NCI-H226 (cell line): ENCODE measurements around the gene PNMA6E.

Source experiments
- DNase-seq: peaks from one replicate; pipeline ENCODE4 v3.0.0-alpha.2; 2015

The PNMA6E gene

DNA sequence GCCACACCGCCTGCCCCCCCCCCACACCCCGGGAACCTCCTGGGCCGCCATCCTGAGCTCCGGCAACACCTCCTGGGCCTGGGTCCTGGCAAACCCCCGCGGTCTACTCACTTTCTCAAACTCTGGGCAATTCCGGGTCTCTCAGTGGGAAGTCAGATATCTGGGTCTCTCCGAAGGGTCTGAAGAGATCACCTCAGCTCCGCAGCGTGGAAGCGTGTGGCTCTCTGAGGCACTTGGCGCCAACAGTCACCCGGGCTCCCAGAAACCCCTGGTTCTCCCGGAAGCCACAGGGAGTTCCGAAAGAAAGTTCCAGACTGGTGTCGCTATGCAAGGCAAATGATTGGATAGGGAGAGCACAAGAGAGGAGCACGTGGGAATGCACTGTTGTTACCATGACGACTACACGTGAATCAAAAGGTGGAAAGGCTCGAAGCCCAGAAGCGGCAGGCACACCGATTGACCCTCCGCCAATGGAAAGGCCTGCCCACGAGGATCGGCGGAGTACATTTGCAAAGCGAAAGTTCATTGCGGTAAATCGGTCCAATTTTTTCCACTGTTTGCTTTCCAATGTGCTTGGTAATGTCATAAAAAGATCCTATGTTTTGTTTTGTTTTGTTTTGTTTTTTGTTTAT is at the start of gene PNMA6E:
TSS of gene PNMA6E (minus strand) at position 218 of the 632 bp plus-strand sequence. CDS start 2,501 bp downstream, outside the sequence.
- DNase-seq, result no peak

DNA sequence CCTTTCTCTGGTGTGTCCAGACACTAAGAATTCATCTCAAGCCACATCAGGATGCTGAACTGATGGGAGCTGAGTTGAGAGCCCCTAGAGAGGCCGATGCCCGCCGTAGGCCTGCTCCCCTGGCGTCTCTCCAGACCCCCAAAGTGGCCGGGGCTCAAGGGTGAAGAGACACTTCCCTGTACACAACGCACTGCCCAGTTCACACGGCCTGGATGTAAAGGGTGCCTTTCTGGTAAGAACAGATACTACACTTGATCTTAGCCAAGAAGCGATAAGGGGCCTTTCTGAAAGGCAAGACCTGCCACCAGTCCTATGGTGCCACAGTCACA is 49.8 kb upstream of the PNMA6E start:
- no peak for DNase-seq

DNA sequence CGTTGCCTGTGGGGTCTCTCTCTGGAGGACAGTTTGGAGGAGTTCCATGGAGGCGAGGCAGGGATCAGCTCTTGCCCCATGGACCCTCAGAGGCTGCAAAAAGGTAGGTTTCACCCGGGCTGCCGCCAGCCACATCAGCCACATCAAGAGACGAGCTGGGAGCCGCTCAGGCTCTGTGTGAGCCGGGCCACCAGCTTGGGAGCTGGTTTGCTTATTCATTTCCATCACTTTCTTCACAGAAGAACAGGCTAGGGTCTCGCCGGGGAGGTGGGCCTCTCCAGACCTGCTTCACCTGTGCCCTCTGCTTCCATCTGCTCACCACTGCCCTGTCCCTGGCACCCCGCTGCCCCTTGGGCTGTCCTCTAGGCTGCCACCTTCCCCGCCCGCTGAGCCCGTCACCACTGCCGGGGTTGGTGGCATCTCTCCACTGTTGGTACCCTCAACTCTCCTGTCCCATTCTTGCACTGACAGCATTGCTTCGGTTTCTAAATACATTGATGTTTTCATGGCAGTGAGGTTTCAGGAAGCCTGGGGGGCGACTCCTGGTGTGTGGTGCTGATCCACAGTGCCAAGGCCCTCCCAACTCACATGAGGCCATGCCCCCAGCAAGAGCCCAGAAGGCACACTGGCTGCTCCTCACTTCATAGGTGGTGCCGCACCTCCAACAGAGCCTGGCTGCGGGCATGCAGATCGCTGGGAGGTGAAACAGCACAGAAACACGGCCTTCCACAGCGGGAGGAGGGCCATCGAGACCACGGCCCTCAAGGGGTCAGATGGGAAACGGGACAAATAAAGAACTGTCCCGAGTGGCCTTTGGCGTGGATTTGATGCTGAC is 49.2 kb upstream of the PNMA6E start:
- no peak for DNase-seq

DNA sequence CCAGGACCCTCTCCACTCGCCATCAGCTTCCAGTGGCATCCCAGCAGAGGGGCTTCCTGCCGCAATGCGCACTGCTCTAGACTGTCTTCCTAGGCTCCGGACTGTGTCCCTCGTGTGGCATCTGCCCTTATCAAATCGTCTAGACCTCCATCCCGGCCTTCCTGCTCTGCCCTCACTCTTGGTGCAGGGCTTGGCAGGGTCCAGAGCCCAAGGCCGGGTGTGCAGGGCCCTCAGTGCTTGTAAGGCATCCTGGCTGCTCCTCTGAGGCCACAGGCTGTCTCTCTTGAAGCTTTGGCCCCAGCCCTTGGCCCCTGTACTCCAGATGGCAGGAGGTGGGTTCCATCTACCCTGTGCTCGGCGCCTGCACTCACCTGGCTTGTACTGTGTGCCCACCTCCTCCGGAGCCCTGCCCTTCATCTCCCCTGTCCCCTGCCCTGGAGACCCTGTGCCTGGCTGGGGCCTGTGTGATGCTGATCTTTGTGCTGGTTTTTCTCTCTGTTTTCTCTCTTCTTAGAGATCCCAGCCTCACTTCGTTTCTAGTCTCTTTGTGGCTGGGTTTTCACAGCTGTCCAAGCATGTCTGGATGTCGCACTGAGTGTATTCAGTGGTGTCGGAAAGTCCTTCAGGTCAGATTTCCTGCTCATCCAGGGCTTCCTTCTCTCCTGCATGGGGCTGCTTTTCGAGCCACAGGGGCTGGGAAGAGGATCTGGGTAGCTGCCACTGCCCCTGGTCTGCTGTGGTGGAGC is 48.4 kb upstream of the PNMA6E start:
- DNase-seq, result no peak

DNA sequence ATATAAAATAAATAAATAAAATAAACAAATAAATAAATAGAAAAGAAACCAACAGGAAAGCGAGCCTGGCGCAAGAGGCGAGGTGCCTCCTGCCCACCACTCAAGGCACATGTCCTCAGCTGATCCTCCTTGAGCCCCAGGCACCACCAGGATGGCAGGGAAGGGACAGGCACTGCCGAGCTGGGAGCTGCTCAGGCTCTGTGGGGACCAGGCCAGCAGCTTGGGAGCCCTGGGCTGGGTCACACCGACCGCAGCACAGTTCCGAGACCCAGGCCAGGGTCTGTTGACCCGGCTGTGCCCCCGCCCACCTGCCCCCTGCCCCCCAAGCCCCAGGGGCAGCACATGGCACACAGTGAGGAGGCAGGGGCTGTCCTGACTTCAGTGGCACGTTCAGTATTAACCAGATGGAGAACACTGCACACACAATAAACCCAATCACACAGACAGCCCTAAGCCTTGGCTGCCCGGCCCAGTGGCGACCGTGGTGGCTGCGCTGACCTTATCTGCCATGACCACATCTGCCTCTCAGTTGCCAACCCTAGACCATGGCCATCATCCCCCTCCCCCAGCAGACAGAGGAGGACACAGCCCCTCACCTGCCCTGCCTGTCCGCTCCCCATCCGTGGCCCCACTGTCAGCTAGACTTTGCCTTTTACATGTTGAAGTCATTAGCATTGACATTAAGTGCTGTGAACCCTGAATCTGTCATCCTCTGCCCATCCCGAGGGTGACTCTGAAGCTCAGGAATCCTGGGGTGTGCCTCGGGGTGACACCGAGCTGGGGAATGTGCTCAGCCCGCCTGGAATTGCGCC is 47.6 kb upstream of the PNMA6E start:
- no peak for DNase-seq

DNA sequence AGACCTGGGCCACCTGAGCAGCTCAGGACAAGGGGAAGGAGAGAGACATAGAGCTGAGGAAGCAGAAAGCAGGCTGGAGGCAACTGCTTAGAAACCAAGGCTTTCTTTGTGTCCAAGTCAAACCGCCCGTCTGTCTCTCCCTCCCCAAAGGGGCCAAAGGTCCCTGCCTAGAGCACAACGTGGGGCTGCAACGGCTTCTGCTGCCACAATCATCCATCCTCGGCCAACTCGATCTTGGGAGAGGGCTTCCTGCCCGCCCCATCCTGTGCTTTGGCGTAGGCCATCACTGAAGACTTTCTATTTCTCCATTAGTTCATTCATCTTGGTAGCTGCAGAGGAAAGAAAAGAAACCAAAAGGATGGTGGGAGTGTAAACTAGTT is 46.4 kb upstream of the PNMA6E start:
- no peak for DNase-seq

DNA sequence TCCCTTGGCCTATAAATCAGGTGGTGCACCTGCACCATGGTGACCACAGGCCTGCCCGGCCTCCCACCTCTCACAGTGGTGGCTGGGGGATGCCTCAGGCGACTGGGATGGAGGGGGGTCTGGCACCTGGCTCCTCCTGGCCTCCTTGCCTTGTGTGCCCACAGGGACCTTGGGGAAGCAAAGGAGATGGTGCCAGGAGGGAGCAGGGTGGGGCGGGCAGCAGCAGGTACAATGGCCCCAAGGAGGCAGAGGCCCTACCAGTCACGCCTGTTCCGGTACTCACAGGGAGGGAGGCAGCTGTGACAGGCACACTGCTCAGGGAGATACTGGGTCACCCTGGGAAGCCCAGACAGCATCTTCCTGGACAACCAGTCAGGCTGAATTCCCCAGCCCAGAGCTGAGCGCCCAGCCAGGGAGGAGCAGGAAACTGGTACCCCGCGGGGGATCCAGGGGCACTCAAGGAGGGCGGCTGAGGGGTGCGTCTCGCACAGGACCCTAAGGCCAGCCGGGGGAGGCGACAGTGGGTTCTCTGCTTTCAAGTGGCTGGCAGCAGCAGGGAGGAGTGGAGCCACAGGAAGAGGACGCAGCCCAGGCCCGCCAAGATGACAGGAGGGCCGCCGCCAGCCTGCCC is 45.9 kb upstream of the PNMA6E start:
- no peak for DNase-seq

DNA sequence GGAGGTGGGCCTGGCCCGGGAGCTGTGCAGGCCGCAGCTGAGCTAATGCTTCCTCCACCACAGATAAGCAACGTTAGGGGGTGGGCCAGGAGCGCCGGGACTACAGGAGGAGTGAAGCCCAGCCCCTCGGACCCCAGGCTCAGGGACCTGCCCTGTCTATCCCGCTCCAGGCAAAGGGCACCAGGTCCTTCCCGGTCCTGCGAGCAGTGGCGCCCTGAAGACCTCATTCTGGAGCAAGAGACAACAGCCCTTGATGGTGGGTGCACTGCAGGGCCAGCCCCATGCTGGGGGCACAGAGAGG is 45.4 kb upstream of the PNMA6E start:
- no peak for DNase-seq

DNA sequence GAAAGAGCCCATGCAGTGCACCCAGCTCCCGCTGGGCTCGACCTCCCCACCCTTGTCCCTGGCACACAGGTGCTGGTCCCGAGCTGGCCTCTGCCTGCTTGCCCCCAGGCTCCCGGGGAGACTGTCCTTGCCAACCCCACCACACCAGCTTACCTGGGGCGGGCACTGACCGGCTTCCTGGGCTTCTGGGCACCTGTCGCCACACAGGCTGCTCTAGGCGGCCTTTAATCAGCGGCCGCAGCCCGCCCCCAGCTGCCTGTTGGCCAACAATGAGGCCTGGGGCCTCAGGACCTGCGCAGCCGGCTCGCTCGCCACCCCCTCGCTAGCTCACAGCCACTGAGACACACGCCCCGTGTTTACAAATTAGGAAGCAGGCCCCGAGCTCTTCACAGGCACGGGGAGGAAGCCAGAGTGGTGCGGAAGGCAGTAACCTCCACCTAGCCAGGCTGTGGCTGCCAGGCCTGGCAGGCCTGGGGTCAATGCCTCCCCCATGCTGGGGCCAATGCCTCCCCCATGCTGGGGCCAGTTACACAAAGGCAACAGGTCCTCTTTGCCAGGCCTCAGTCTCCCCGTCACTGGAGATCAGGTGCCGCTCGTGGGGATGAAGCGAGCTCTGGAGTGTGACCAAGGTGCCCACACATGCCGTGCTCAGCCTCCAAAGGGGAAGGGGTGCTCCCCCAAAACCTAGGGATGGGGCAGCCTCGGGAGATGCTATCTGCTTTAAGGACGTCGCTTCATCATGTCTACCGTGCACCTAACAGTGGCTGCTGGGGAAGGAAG is 44.9 kb upstream of the PNMA6E start, which contains the start of gene TREX2:
TSS of gene TREX2 (minus strand) at position 201 of the 780 bp plus-strand sequence. CDS start 626 bp downstream, outside the sequence.
- no peak for DNase-seq

DNA sequence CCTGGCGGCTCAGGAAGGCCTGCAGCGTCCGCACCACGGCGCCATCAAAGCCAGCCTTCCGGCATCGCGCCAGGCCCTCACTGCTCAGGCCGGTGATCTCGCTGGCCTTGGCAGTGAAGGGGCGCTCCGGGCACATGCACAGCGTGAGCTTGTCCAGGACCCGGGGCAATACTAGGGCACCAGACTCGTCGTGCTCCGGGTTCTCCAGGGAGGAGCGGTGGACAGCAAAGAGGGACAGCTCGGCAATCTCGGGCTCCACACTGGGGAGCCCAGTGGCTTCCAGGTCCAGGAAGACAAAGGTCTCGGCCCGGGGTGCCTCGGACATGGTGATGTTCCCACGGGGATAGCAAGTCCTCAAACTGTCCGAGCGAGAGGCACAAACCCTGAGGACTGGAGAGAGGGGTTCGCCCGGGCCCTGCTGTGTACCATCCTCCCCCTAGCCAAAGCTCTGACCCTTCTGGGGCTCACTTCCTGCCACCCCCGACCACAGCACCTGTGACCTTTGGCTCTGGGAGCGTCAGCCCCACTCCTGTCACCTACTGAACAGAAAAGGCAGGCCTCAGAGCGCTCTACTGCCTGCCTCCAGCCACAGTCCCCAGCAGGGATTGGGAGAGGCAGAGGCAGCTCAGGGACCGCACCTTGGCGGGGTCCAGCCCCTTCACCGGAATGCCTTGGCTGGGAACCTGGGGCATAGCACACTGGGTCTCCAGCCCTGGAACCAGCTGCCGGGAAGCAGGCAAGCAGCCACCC is 44.1 kb upstream of the PNMA6E start:
- DNase-seq, result no peak

DNA sequence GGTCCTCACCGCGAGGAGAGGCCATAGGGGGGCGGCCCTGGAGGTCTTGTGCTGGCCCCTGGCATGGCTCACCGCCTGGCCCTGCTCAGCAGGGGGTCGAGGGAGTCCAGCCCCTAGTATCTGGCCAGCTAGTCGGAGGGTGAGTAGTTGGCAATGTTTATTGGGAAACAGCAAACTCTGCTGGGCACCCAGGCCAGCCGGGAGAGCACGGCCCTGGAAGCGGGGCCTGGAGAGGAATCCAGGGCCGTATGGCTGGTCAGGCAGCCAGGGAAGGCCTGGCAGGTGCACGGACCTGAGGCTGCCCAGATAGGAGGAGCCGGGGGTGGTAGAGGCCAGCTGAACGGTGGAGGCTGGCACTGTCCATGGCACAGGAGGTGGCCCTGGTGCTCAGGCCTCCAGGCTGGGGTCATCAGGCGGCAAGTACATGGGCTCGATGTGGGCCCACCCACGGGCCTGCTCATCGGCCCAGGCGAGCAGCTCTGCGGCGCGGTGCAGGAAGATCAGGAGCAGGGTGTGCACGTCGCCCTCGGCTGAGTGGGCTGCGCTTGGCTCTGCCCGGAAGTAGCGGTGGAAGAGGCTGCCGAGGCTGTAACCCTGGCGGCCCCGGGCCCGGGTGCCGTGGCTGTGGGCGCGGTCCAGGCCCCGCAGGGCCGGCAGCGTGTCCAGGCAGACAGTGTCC is 43.3 kb upstream of the PNMA6E start:
- DNase-seq, result no peak

DNA sequence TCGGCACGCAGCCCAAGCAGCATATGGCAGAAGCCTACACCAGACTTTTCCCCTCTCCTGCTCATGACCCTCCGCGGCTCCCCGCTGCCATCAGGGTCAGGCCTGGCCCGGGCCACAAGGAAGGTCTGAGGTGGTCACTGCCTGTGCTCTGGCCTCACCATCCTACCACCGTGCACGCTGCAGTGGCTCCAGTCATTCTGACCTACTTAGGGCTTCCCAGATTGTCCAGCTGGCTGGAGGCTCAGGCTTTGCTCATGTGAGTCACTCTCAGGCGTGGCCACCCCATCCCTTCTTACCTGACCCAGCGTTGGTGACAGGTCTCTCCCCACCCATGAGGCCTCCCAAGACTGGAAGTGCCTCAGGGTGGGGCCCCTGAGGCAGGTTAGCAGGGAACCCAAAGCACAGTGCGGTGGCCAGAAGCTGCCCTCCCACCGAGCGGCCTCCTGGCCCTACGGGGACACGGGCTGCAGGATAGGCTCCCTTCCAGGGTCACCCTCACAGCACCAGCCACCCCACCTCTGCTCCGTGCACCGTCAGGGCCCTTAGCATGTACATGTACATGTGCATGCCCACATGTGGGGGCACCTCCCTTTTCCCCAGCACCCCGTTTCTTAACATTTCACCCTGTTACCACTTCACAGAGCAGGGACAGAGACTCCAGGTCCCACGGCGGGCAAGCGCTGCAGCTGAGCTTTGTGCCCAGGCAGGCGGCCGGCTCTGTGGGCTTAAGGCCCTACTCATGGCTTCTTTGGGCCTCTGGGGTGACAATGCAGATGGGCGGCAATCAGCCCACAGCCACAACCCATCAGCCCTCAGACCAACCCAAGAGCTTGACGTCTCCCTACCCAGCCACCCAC is 42.6 kb upstream of the PNMA6E start:
- DNase-seq, result no peak

DNA sequence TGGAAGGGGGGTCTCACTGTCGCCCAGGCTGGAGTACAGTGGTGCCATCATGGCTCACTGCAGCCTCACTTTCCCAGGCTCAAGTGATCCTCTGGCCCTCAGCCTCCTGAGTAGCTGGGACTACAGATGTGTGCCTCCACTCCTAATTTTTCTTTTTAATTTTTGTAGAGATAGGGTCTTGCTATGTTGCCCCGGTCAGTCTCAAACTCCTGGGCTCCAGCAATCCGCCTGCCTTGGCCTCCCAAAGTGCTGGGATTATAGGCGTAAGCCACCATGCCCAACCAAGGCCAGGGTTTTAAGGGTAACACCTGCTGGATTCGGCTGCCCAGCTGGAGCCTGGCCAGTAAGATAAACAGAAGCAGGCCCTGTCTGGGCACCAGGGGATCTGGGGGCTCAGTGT is 41.3 kb upstream of the PNMA6E start:
- DNase-seq, result no peak

DNA sequence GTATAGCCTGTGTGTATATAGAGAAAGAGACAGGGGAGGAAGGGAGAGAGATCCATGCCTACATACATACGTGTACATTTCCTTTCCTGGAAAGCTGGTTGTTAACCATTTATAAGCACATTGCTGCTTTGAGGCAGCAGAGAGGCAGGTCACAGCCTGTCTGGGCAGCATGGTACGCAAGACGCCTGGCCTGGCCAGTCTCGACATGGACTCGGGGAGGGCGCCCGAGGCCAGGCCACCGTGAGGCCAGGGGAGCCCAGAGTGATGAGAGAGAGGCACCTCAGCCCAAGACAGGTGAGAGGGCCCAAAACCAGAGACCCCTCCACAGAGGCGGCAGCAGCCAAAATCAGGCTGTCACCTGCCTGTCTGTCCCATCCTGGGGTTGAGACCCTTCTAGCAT is 40.8 kb upstream of the PNMA6E start:
- no peak for DNase-seq

DNA sequence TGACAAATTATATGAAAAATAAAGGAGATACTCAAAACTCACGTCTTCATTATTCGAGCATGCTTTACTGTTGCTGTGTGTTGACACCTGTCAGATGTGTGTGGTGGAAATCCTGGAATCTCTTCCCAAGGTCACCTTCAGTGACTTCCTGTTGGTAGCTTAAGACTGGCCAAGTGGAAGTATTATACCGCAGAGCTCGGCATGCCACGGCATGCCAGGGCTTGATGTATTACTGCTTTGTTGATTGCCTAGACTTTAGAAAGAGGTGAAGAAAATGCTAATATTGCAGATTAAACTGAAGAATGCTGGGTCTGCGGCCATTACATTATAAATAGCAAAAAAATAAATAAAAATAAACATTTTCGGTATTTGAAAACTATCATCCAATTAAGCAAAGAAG is 40.1 kb upstream of the PNMA6E start:
- DNase-seq, result no peak

DNA sequence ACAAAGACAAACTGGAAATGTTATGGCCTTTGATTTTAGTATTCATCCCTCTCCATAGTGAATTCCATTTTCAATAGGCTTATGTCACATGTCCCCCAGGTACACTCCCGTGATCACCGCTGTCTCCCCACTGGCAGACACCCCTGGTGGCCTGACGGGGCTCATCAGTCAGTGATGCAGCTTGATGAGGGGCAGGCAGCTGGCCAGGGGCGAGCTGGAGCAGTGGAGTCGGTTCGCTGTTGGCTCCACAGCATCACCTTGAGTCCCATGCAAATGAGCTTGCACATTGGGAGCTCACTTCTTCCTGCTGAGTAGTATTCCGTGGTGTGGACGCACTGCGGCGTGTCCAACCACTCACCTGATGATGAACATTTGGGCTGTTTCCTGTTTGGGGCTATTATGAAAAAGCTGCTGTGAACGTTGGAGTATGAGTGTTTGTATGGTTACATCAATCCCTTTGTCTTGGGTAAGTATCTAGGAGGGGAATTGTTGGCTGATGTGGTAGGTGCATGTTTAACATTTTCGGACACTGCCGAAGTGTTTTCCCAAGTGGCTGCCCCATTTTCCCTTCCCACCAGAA is 39.5 kb upstream of the PNMA6E start:
- DNase-seq, result no peak

DNA sequence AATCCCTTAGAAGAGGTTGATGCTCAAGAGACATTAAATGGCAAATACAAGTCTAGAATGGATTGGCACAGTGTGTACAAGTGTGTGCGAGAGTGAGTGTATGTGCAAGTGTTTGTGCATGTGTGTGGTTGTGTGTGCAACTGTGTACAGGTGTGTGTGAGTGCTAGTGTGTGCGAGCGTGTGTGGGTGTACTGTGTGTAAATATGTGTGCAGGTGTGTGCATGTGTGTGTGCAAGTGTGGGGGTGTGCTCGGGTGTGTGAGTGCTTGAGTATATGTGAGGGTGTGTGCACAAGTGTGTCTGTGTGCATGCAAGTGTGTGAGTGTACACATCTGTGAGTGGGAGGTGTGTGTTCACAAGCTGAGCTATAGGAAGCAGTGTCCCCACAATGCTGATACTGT is 38.8 kb upstream of the PNMA6E start:
- DNase-seq, result no peak

DNA sequence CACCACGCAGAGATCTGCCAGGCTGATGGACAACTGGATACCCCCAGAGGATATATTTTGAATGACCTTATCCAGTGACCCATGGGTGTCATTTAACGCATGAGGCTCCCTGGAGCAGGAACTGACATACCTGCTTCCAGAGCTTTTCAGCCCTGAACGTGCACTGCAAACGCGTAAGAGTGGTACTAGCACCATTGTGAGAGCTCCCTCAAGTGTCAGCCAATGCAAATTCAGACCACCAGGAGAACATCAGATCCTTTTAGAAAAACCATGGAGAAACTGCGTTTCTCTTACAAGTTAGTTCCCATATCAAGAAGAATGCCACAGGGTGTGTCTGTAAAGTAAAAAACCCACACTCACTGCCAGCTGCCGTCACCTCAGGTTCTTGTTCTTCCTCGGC is 37.4 kb upstream of the PNMA6E start:
- peak; percentile 2 for DNase-seq

DNA sequence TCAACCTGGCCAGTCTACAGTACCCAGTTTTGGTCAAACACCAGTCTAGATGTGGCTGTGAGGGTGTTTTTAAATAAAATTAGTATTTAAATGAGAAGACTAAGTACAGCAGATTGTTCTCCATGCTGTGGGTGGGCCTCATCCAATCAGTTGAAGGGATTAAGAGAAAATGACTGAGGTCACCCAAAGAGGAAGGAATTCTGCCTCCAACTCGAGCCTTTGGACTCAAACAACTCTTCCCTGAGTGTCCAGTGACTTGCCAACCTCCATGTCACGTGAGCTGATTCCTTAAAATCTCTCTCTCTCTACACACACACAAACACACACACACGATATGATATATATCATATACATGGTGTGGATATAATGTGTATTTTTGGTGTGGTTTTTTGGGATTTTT is 34.7 kb upstream of the PNMA6E start:
- no peak for DNase-seq
